Keratinocyte (primary cell): ENCODE measurements around the gene PDE11A. TPM values are rescaled to one million over a fixed set of nuclear protein-coding genes. Genes with fewer than 3 reads are reported as not detected.

Experiments
- DNase-seq: peaks from one replicate; pipeline ENCODE4 v3.0.0-alpha.2; 2011; ENCODE audit warnings: low read depth, missing footprints, low spot score
- FAIRE-seq: peaks from 2 replicates; lab custom pipeline; 2011; peaks lifted over from hg19 to GRCh38; lab: Jason Lieb, UNC
- H2AFZ ChIP-seq: 2 replicates; pipeline ENCODE4 v1.6.0; 2012; ENCODE audit warnings: low read length, control low read depth, inconsistent platforms; ENCODE audit not compliant: control insufficient read depth
- H3K27ac ChIP-seq: 2 replicates; pipeline ENCODE4 v1.5.1; 2011; ENCODE audit warnings: low read length; ENCODE audit not compliant: control insufficient read depth, insufficient read depth
- H3K27me3 ChIP-seq: 3 replicates; pipeline ENCODE4 v1.6.0; 2011; ENCODE audit warnings: low read length; ENCODE audit not compliant: control insufficient read depth, insufficient read depth; ENCODE audit errors: extremely low read depth
- H3K36me3 ChIP-seq, 2 experiments: 2 replicates in 1 of 2; 3 replicates in 1 of 2; pipeline ENCODE4 v1.5.1; 2011; ENCODE audit warnings: low read length in 2 of 2, mild to moderate bottlenecking in 1 of 2; ENCODE audit not compliant: control insufficient read depth in 2 of 2, insufficient read depth in 2 of 2; ENCODE audit errors: extremely low read depth in 1 of 2
- H3K4me1 ChIP-seq: 3 replicates; pipeline ENCODE4 v1.5.1; 2011; ENCODE audit warnings: low read length; ENCODE audit not compliant: control insufficient read depth, insufficient read depth; ENCODE audit errors: extremely low read depth
- H3K4me2 ChIP-seq: 3 replicates; pipeline ENCODE4 v1.6.0; 2011; ENCODE audit warnings: low read depth, low read length; ENCODE audit not compliant: control insufficient read depth, insufficient read depth; ENCODE audit errors: extremely low read depth
- H3K4me3 ChIP-seq, 3 experiments: fragments of 200-600 bp in 1 of 3; sonication (generic) in 1 of 3; 2 replicates in 2 of 3; 3 replicates in 1 of 3; pipeline ENCODE4 v1.5.1; 2011 to 2016; ENCODE audit warnings: low read length in 3 of 3, mild to moderate bottlenecking in 3 of 3, control low read depth in 2 of 3, inconsistent platforms in 1 of 3, low read depth in 1 of 3, mixed read lengths in 1 of 3, mixed run types in 1 of 3, moderate library complexity in 1 of 3; ENCODE audit not compliant: control insufficient read depth in 2 of 3, insufficient read depth in 2 of 3; ENCODE audit errors: extremely low read depth in 1 of 3
- H3K79me2 ChIP-seq: 2 replicates; pipeline ENCODE4 v1.6.0; 2012; ENCODE audit warnings: low read length; ENCODE audit not compliant: control insufficient read depth, insufficient read depth
- H3K9ac ChIP-seq: 3 replicates; pipeline ENCODE4 v1.6.0; 2011; ENCODE audit warnings: low read length; ENCODE audit not compliant: control insufficient read depth, insufficient read depth; ENCODE audit errors: extremely low read depth
- H3K9me1 ChIP-seq: 3 replicates; pipeline ENCODE4 v1.6.0; 2011; ENCODE audit warnings: low read length; ENCODE audit not compliant: control insufficient read depth, insufficient read depth; ENCODE audit errors: extremely low read depth
- H3K9me3 ChIP-seq: 2 replicates; pipeline ENCODE4 v1.5.1; 2012; ENCODE audit warnings: low read depth, low read length; ENCODE audit not compliant: control insufficient read depth
- H4K20me1 ChIP-seq: 3 replicates; pipeline ENCODE4 v1.6.0; 2011; ENCODE audit warnings: low read length; ENCODE audit not compliant: control insufficient read depth, insufficient read depth; ENCODE audit errors: extremely low read depth
- EZH2 ChIP-seq: IDR thresholded peaks from one replicate; pipeline ENCODE4 v1.6.1; 2012; ENCODE audit warnings: inconsistent platforms, mild to moderate bottlenecking, low read length, moderate library complexity
- dilution Hi-C: fragments of 300-500 bp; cut with MboI; formaldehyde crosslinking; loops from one replicate; pipeline ENCODE4 v1.7.0; 2020; ENCODE audit warnings: low sequenced_read_pairs; ENCODE audit not compliant: extremely low pct_ligation_motif_present
- polyA plus RNA-seq, 5 experiments: library from polyadenylated mRNA; depleted of rRNA in 3 of 5; stranded (reverse) in 3 of 5; stranded (forward) in 1 of 5; unstranded in 1 of 5; fragments of >200 nt; gene quantifications; 1 replicate in 1 of 5; 2 replicates in 3 of 5; 3 replicates in 1 of 5; pipeline versions ENCODE4 v1.2.1 to v1.2.3, GENCODE V29; 2011 to 2012; ENCODE audit warnings: missing spikeins in 2 of 5, low read depth in 1 of 5, low replicate concordance in 1 of 5
- TF ChIP-seq, protein P1 (sequence below), 3 experiments: IDR thresholded peaks in 1 of 3; conservative IDR thresholded peaks in 1 of 3; optimal IDR thresholded peaks in 1 of 3; 2 replicates in 2 of 3; 3 replicates in 1 of 3; pipeline versions ENCODE3 to v1.5.1; 2011; ENCODE audit warnings: low read length in 3 of 3, mild to moderate bottlenecking in 3 of 3, moderate library complexity in 2 of 3, control low read depth in 1 of 3, inconsistent platforms in 1 of 3; ENCODE audit not compliant: insufficient read depth in 2 of 3; ENCODE audit errors: extremely low read depth in 1 of 3

Gene PDE11A
- polyA plus RNA-seq, 1 donor (not counting 4 experiments of a cell fraction or from before 2014, with no cell fraction given), result 0.01 TPM

GRCh38 chr2:178111743-178112142, 39.2 kb upstream of the PDE11A start:
- Histone ChIP-seq H3K79me2 (peaks cover 12% of the 10 kb centered on the region), H3K27ac (no peak overlapping the region), H3K9ac (no peak overlapping the region), H2AFZ (peak overlapping the region; percentile 46), H3K4me2 (no peak overlapping the region), H4K20me1 (no peaks in the 10 kb centered on the region), H3K27me3 (no peaks in the 10 kb centered on the region), H3K4me3 (peak overlapping the region in 1 of 3 experiments; percentile 4), H3K4me1 (peaks cover 10% of the 10 kb centered on the region), H3K36me3 (no peaks in the 10 kb centered on the region), H3K9me1 (no peaks in the 10 kb centered on the region), H3K9me3 (no peaks in the 10 kb centered on the region)
- FAIRE-seq, result peak; percentile 23
- TF ChIP-seq EZH2, result no peak
- TF ChIP-seq, protein P1, sequence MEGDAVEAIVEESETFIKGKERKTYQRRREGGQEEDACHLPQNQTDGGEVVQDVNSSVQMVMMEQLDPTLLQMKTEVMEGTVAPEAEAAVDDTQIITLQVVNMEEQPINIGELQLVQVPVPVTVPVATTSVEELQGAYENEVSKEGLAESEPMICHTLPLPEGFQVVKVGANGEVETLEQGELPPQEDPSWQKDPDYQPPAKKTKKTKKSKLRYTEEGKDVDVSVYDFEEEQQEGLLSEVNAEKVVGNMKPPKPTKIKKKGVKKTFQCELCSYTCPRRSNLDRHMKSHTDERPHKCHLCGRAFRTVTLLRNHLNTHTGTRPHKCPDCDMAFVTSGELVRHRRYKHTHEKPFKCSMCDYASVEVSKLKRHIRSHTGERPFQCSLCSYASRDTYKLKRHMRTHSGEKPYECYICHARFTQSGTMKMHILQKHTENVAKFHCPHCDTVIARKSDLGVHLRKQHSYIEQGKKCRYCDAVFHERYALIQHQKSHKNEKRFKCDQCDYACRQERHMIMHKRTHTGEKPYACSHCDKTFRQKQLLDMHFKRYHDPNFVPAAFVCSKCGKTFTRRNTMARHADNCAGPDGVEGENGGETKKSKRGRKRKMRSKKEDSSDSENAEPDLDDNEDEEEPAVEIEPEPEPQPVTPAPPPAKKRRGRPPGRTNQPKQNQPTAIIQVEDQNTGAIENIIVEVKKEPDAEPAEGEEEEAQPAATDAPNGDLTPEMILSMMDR (optimal IDR thresholded peaks at IDR 0.05 in 1 of 3, IDR thresholded peaks at IDR 0.05 in 1 of 3, conservative IDR thresholded peaks at IDR 0.05 in 1 of 3; ENCODE audit: extremely low read depth in 1 of 3, insufficient read depth in 2 of 3, low read length in 3 of 3), result no peak
- dilution Hi-C loops, result no loop called here
- no peak for DNase-seq

DNA sequence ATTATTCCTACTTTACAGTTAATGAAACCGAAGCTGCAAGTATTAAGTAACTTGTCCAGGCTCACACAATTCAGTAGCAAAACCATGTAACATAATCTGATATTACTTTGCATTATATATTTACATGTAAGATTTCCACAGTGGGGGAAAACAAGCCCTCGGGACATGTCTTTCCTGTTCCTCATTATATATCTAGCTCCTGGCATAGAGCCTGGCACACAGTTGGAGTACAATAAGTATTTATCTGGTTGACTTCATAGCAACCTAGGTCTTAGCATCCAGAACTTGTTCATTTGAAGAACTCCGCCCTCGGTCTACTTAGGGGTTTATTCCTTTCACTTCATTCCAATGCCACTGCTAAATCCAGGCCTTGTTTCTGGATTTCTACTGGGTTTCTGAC, 38.1 kb upstream of the PDE11A start:
- no peaks in the 10 kb centered on the region for H4K20me1 ChIP-seq
- no peaks in the 10 kb centered on the region for H3K9me3 ChIP-seq
- DNase-seq, result no peak
- H3K79me2 ChIP-seq, result peaks cover 12% of the 10 kb centered on the region
- H3K9me1 ChIP-seq, result no peaks in the 10 kb centered on the region
- H3K27ac ChIP-seq, result no peak overlapping the region
- H3K4me1 ChIP-seq, result peaks cover 10% of the 10 kb centered on the region
- H2AFZ ChIP-seq, result peak overlapping the region; percentile 27
- no peaks in the 10 kb centered on the region for H3K27me3 ChIP-seq
- no peak overlapping the region for H3K4me3 ChIP-seq
- no peak overlapping the region for H3K9ac ChIP-seq
- FAIRE-seq, result no peak
- no peak overlapping the region for H3K4me2 ChIP-seq
- H3K36me3 ChIP-seq, result no peaks in the 10 kb centered on the region
- TF ChIP-seq, protein P1 (optimal IDR thresholded peaks at IDR 0.05 in 1 of 3, IDR thresholded peaks at IDR 0.05 in 1 of 3, conservative IDR thresholded peaks at IDR 0.05 in 1 of 3; ENCODE audit: extremely low read depth in 1 of 3, insufficient read depth in 2 of 3, low read length in 3 of 3), result no peak
- no peak for TF ChIP-seq EZH2
- dilution Hi-C loops, result no loop called here
